GM20000 (cell line): ENCODE data around the gene SLC1A5.

ENCODE experiments used
- DNase-seq: peaks from one replicate; pipeline ENCODE4 v3.0.0; 2012; ENCODE audit warnings: low spot score
- TF ChIP-seq, protein P1 (sequence below): IDR thresholded peaks from 2 replicates; pipeline ENCODE4 v1.5.1; 2012; ENCODE audit warnings: mild to moderate bottlenecking, control low read depth; ENCODE audit errors: extremely low read depth, missing control alignments

The SLC1A5 gene

DNA sequence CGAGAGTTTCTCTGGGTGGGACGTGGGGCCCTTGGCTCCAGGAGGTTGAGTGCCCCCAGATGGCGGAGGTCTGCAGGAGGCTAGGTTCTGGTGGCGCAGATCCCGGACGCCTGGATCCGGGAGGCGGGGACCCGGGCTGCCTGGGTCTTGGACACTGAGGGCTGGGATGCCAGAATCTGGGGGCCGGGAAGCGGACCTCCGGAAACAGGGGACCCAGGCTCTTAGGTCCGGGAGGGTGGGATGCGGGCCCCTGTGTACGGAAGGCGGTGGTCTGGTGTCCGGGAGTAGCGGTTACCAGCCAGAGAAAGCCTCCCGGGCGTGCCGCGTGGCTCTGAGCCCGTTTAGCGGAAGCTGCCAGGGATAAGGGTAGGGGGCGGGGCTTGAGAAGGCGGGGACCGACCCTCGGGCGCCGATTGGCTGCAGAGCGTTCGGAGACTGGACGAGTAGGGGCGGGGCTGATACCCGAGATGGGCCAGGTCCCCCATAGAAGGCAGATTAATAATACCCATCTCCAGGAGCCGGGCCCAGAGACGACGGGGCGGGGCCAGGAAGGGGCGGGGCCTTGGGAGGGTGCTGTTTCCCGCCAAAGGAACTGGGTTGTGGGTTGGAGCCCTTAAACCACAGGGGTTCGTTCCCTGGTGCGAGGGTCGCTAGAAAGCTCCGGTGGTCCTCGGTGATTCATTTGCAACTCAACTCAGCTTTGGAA is at the start of gene SLC1A5:
Gene SLC1A5, minus strand, starts transcription at position 333 of the 706 bp plus-strand sequence. CDS start 629 bp downstream, outside the sequence.
- TF ChIP-seq, protein P1, sequence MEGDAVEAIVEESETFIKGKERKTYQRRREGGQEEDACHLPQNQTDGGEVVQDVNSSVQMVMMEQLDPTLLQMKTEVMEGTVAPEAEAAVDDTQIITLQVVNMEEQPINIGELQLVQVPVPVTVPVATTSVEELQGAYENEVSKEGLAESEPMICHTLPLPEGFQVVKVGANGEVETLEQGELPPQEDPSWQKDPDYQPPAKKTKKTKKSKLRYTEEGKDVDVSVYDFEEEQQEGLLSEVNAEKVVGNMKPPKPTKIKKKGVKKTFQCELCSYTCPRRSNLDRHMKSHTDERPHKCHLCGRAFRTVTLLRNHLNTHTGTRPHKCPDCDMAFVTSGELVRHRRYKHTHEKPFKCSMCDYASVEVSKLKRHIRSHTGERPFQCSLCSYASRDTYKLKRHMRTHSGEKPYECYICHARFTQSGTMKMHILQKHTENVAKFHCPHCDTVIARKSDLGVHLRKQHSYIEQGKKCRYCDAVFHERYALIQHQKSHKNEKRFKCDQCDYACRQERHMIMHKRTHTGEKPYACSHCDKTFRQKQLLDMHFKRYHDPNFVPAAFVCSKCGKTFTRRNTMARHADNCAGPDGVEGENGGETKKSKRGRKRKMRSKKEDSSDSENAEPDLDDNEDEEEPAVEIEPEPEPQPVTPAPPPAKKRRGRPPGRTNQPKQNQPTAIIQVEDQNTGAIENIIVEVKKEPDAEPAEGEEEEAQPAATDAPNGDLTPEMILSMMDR: no peak
- peak; percentile 98 for DNase-seq

DNA sequence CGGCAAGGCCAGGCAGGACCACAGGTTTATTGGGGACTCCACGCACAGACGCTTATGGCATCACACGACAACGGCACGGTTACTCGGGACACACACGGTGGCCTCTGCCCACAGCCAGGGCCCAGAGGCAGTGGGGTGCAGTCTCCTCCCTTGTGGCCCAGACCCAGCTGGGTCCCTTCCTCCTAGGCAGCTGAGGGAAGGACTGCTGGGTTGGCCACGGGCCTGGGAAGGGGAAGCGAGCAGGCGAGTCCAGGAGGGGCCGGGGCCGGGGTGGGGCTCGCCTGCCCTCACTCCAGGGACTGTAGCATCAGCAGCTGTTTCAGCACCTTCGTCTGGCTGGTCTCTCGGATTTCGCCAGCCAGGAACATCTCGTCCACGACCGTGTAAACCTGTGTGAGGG is 49.8 kb upstream of the SLC1A5 start:
- TF ChIP-seq, protein P1: no peak
- no peak for DNase-seq

DNA sequence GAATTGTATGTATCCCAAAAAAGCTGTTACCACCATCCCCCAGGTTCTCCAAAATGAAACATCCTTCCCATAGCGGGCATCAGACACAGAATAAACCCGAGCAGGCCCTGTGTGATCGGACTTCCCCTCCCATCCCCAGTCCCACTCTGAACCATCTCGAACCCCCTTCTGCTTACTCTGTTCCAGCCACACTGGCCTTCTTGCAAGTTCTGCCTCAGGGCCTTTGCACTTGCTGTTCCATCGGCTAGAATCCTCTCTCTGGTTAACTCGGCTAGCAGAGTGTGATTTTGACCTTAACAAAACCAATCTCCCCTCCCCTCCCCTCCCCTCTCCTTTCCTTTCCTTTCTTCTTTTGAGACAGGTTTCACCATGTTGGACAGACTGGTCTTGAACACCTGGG is 46.6 kb upstream of the SLC1A5 start:
- TF ChIP-seq, protein P1: no peak
- no peak for DNase-seq

- no peak for DNase-seq
- TF ChIP-seq, protein P1: no peak
These were observed 45.7 kb upstream of the SLC1A5 start for GRCh38 chr19:46834121-46834520.

GRCh38 chr19:46830864-46831263 is 42.5 kb upstream of the SLC1A5 start:
- no peak for DNase-seq
- TF ChIP-seq, protein P1: no peak

- no peak for DNase-seq
- TF ChIP-seq, protein P1: no peak
These were observed 40.1 kb upstream of the SLC1A5 start for GRCh38 chr19:46828484-46828883.

DNA sequence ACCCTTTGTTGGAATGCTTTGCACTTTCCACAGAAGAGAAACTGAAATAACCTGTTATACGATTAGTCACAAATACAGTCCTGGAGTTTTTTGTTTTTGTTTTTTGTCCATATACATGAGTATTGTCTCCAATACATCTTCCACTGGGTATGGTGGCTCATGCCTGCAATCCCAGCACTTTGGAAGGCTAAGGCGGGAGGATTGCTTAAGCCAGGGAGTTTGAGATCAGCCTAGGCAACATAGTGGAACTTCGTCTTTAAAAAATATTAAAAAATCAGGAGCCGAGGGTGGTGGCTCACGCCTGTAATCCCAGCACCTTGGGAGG is 37.3 kb upstream of the SLC1A5 start:
- no peak for DNase-seq
- TF ChIP-seq, protein P1: no peak
